Measurements from ENCODE around the gene CSF1R.

The CSF1R gene

GRCh38 chr5:150114773-150115408 lies 28.5 kb upstream of the CSF1R start:
- FAIRE-seq (no peak), DNase-seq (ENCODE audit: insufficient read length, low spot score) (peak; percentile 6)
- no peak for TF ChIP-seq CTCF (IDR thresholded peaks at IDR 0.05; ENCODE audit: insufficient read depth, missing control alignments)

GRCh38 chr5:150114102-150114641 lies 27.8 kb upstream of the CSF1R start:
- no peak for TF ChIP-seq CTCF (IDR thresholded peaks at IDR 0.05; ENCODE audit: insufficient read depth, missing control alignments)
- DNase-seq (ENCODE audit: insufficient read length, low spot score) (peak; percentile 9), FAIRE-seq (no peak)

- FAIRE-seq = no peak
- peak; percentile 7 for DNase-seq (ENCODE audit: insufficient read length, low spot score)
- TF ChIP-seq CTCF (IDR thresholded peaks at IDR 0.05; ENCODE audit: insufficient read depth, missing control alignments) = no peak
Measured at GRCh38 chr5:150113047-150113744, 26.8 kb upstream of the CSF1R start.

- no peak for FAIRE-seq
- TF ChIP-seq CTCF (IDR thresholded peaks at IDR 0.05; ENCODE audit: insufficient read depth, missing control alignments) = no peak
- peak; percentile 58 for DNase-seq (ENCODE audit: insufficient read length, low spot score)
Measured at GRCh38 chr5:150112201-150113046, 26.1 kb upstream of the CSF1R start.

- no peak for FAIRE-seq
- TF ChIP-seq CTCF (IDR thresholded peaks at IDR 0.05; ENCODE audit: insufficient read depth, missing control alignments) = no peak
Measured at GRCh38 chr5:150111122-150111521, 24.8 kb upstream of the CSF1R start.

GRCh38 chr5:150109921-150110320 lies 23.6 kb upstream of the CSF1R start:
- no peak for TF ChIP-seq CTCF (IDR thresholded peaks at IDR 0.05; ENCODE audit: insufficient read depth, missing control alignments)
- FAIRE-seq = no peak
- no peak for DNase-seq (ENCODE audit: insufficient read length, low spot score)

More at GRCh38 chr5:150111122-150111521, 24.8 kb upstream of the CSF1R start:
- DNase-seq (ENCODE audit: insufficient read length, low spot score) = no peak

Measured in D721Med (cell line).